ENCODE data around the gene SYTL3. TPM values are rescaled to one million over a fixed set of nuclear protein-coding genes. Genes with fewer than 3 reads are reported as not detected.

The SYTL3 gene
- total and polyA plus RNA-seq, 8 donors = 3.1 to 14.6 (median 5.3) TPM

- no peaks in the 10 kb centered on the region for H3K27me3 ChIP-seq
- no peak overlapping the region for H3K4me3 ChIP-seq
- no peaks in the 10 kb centered on the region for H3K9me3 ChIP-seq
- peak overlapping the region in 2 of 5 donors; percentile 13 to 54 for H3K27ac ChIP-seq
- WGBS, 5 donors = 34 to 54% (median 41%) methylated on average over 5 of the region's 5 CpGs
- peaks cover 8 to 31% (median 12%) of the 10 kb centered on the region in 4 donors for H3K4me1 ChIP-seq
- no peaks in the 10 kb centered on the region for H3K36me3 ChIP-seq
- TF ChIP-seq POLR2AphosphoS5 (IDR thresholded peaks at IDR 0.05) = no peak
- TF ChIP-seq POLR2A (IDR thresholded peaks at IDR 0.05) = no peak
- no peak for TF ChIP-seq CTCF (IDR thresholded peaks at IDR 0.05)
- TF ChIP-seq EP300 (IDR thresholded peaks at IDR 0.05) = no peak
- intact Hi-C loops (cut with DNase I; ENCODE audit: low total_unique reads) = no loop called here
- DNase-seq = no peak
Observed at GRCh38 chr6:158684745-158685324, 35.0 kb downstream of the SYTL3 start.

GRCh38 chr6:158686311-158686710, 36.5 kb downstream of the SYTL3 start:
- 24 to 60% (median 32%) methylated on average over 4 of the region's 4 CpGs for WGBS, 5 donors
- no peak for TF ChIP-seq POLR2AphosphoS5 (IDR thresholded peaks at IDR 0.05)
- TF ChIP-seq POLR2A (IDR thresholded peaks at IDR 0.05) = no peak
- no peak for TF ChIP-seq CTCF (IDR thresholded peaks at IDR 0.05)
- TF ChIP-seq EP300 (IDR thresholded peaks at IDR 0.05) = no peak
- Histone ChIP-seq H3K4me3 (no peak overlapping the region), H3K36me3 (no peaks in the 10 kb centered on the region), H3K4me1 (peaks cover 8 to 34% (median 14%) of the 10 kb centered on the region in 4 donors), H3K9me3 (no peaks in the 10 kb centered on the region), H3K27ac (peak overlapping the region in 4 of 5 donors; percentile 34 to 67 (median 43)), H3K27me3 (no peaks in the 10 kb centered on the region)
- intact Hi-C loops (cut with DNase I; ENCODE audit: low total_unique reads) = no loop called here
- DNase-seq = peak in 1 of 2 donors; percentile 36

GRCh38 chr6:158686791-158687381, 37.0 kb downstream of the SYTL3 start:
- H3K36me3 ChIP-seq = no peaks in the 10 kb centered on the region
- no peaks in the 10 kb centered on the region for H3K27me3 ChIP-seq
- no peak overlapping the region for H3K4me3 ChIP-seq
- 65 to 81% (median 69%) methylated on average over 7 of the region's 7 CpGs for WGBS, 5 donors
- peaks cover 11 to 39% (median 17%) of the 10 kb centered on the region in 4 donors for H3K4me1 ChIP-seq
- peak in 1 of 2 donors; percentile 59 for DNase-seq
- intact Hi-C loops (cut with DNase I; ENCODE audit: low total_unique reads) = no loop called here
- peak overlapping the region in 4 of 5 donors; percentile 34 to 67 (median 45) for H3K27ac ChIP-seq
- H3K9me3 ChIP-seq = no peaks in the 10 kb centered on the region
- TF ChIP-seq POLR2A (IDR thresholded peaks at IDR 0.05) (no peak), POLR2AphosphoS5 (IDR thresholded peaks at IDR 0.05) (no peak), CTCF (IDR thresholded peaks at IDR 0.05) (no peak), EP300 (IDR thresholded peaks at IDR 0.05) (no peak)

GRCh38 chr6:158687506-158687905, 37.7 kb downstream of the SYTL3 start:
- intact Hi-C loops (cut with DNase I; ENCODE audit: low total_unique reads) = no loop called here
- Histone ChIP-seq H3K9me3 (no peaks in the 10 kb centered on the region), H3K4me1 (peaks cover 11 to 39% (median 17%) of the 10 kb centered on the region in 4 donors), H3K27me3 (no peaks in the 10 kb centered on the region), H3K4me3 (no peak overlapping the region), H3K36me3 (no peaks in the 10 kb centered on the region), H3K27ac (peak overlapping the region in 4 of 5 donors; percentile 22 to 67 (median 32))
- TF ChIP-seq POLR2A (IDR thresholded peaks at IDR 0.05) (no peak), POLR2AphosphoS5 (IDR thresholded peaks at IDR 0.05) (no peak), CTCF (IDR thresholded peaks at IDR 0.05) (no peak), EP300 (IDR thresholded peaks at IDR 0.05) (no peak)
- 69 to 86% (median 79%) methylated on average over 4 of the region's 4 CpGs for WGBS, 5 donors
- no peak for DNase-seq

All from stomach (tissue), 9 donors.